K562 (cell line): ENCODE data around the gene B4GALT4. TPM values are rescaled to one million over a fixed set of nuclear protein-coding genes. Genes with fewer than 3 reads are reported as not detected.

Experiments
- GATA2 ChIP-seq: sonication (generic); formaldehyde crosslinking; IDR thresholded peaks from 2 replicates; pipeline ENCODE4 v1.4.0; 2020; ENCODE audit warnings: mild to moderate bottlenecking, missing genetic modification reagents
- KAT2B ChIP-seq: IDR thresholded peaks from one replicate; pipeline ENCODE4 v1.6.1; 2012; ENCODE audit warnings: low read depth, mild to moderate bottlenecking, control low read depth, inconsistent platforms, low read length, moderate library complexity
- MAFK ChIP-seq: IDR thresholded peaks from 2 replicates; pipeline ENCODE4 v1.6.1; 2011; ENCODE audit warnings: low read length, improper control_type of control experiment
- NCOR1 ChIP-seq: fragments of 450-650 bp; IDR thresholded peaks from 2 replicates; pipeline ENCODE4 v1.6.1; 2016; ENCODE audit warnings: mild to moderate bottlenecking, moderate library complexity
- NFE2 ChIP-seq: IDR thresholded peaks from 2 replicates; pipeline ENCODE4 v1.6.1; 2014; ENCODE audit warnings: antibody characterized with exemption, low read depth
- PHB2 ChIP-seq: fragments of 450-650 bp; IDR thresholded peaks from 2 replicates; pipeline ENCODE4 v1.6.1; 2017; ENCODE audit warnings: low read depth
- RFX5 ChIP-seq: IDR thresholded peaks from 2 replicates; pipeline ENCODE4 v1.6.1; 2011; ENCODE audit warnings: low read depth, mild to moderate bottlenecking, improper control_type of control experiment, low read length
- RFX7 ChIP-seq: fragments of 250-450 bp; sonication (Bioruptor Pico); IDR thresholded peaks from 2 replicates; pipeline ENCODE4 v1.5.1; 2021; ENCODE audit warnings: mild to moderate bottlenecking
- SAFB ChIP-seq: fragments of 200-400 bp; formaldehyde crosslinking; IDR thresholded peaks from 2 replicates; pipeline ENCODE4 v1.6.1; 2017; ENCODE audit warnings: low read depth, low read length, borderline replicate concordance
- SETDB1 ChIP-seq: IDR thresholded peaks from one replicate; pipeline ENCODE4 v1.6.1; 2012; ENCODE audit warnings: low read length, control low read depth, inconsistent platforms
- SNRNP70 ChIP-seq: fragments of 200-400 bp; formaldehyde crosslinking; optimal IDR thresholded peaks from 2 replicates; pipeline ENCODE3; 2017; ENCODE audit warnings: low read depth, low read length
- SOX6 ChIP-seq: fragments of 450-650 bp; IDR thresholded peaks from 2 replicates; pipeline ENCODE4 v1.6.1; 2014; ENCODE audit warnings: mild to moderate bottlenecking
- TAF9B ChIP-seq: fragments of 450-650 bp; IDR thresholded peaks from 2 replicates; pipeline ENCODE4 v1.6.1; 2018; ENCODE audit warnings: mild to moderate bottlenecking; ENCODE audit not compliant: partially characterized antibody
- TEAD4 ChIP-seq, 2 experiments: sonication (generic) in 1 of 2; formaldehyde crosslinking in 1 of 2; IDR thresholded peaks; 2 replicates each; pipeline versions ENCODE4 v1.6.1 to v1.8.0; 2012 to 2022; ENCODE audit warnings: borderline replicate concordance in 1 of 2, inconsistent platforms in 1 of 2, low read length in 1 of 2, mild to moderate bottlenecking in 1 of 2, missing genetic modification reagents in 1 of 2
- ZC3H11A ChIP-seq: IDR thresholded peaks from 2 replicates; pipeline ENCODE4 v1.6.1; 2012; ENCODE audit warnings: low read depth, low read length, improper control_type of control experiment
- ZEB2 ChIP-seq: fragments of 450-650 bp; IDR thresholded peaks from 2 replicates; pipeline ENCODE4 v1.6.1; 2016
- ZNF347 ChIP-seq: fragments of 450-650 bp; formaldehyde crosslinking; IDR thresholded peaks from 2 replicates; pipeline ENCODE4 v1.4.0; 2020; ENCODE audit warnings: low read depth, mild to moderate bottlenecking, moderate library complexity
- polyA plus RNA-seq, 8 experiments: library from polyadenylated mRNA; depleted of rRNA in 4 of 8; stranded (reverse) in 5 of 8; unstranded in 3 of 8; fragments of >200 nt; fragmentation: Nextera tagmentation in 2 of 8; fragmentation: Illumina TruSeq in 1 of 8; extraction: Ambion mirVana in 2 of 8; extraction: Trizol in 1 of 8; gene quantifications; 2 replicates each; pipeline versions ENCODE4 v1.2.1 to v1.2.3, GENCODE V29; 2011 to 2014; ENCODE audit warnings: inconsistent platforms in 1 of 8, missing spikeins in 1 of 8
- total RNA-seq, 7 experiments: library from RNA; depleted of rRNA in 6 of 7; stranded (reverse); fragments of >200 nt in 6 of 7; fragmentation: Illumina TruSeq in 2 of 7; extraction: Trizol in 2 of 7; gene quantifications; 2 replicates each; pipeline versions ENCODE4 v1.2.1 to v1.2.3, GENCODE V29; 2011 to 2021; ENCODE audit warnings: low replicate concordance in 1 of 7
- TF ChIP-seq, protein P1 (sequence below), 2 experiments: fragments of 450-650 bp; IDR thresholded peaks; 2 replicates each; pipeline ENCODE4 v1.6.1; 2016
- TF ChIP-seq, protein P2 (sequence below): IDR thresholded peaks from 2 replicates; pipeline ENCODE4 v1.6.1; 2012; ENCODE audit warnings: low read depth, low read length, improper control_type of control experiment, borderline replicate concordance
- TF ChIP-seq, protein P3 (sequence below): sonication (generic); formaldehyde crosslinking; IDR thresholded peaks from 2 replicates; pipeline ENCODE4 v1.8.1; 2023; ENCODE audit warnings: mild to moderate bottlenecking, missing genetic modification reagents
- TF ChIP-seq, protein P4 (sequence below): fragments of 250-450 bp; sonication (Bioruptor Pico); IDR thresholded peaks from 2 replicates; pipeline ENCODE4 v1.4.0; 2020; ENCODE audit warnings: mild to moderate bottlenecking, moderate library complexity
- TF ChIP-seq, protein P5 (sequence below): fragments of 200-800 bp; sonication (Bioruptor generic); IDR thresholded peaks from 2 replicates; pipeline ENCODE4 v1.6.1; 2017; ENCODE audit warnings: missing genetic modification characterization, missing compliant biosample characterization

The B4GALT4 gene
- total and polyA plus RNA-seq, 9 of the 15 experiments (the other 6 are each of a cell fraction or from before 2014, with no cell fraction given) = 8.2 to 17.8 (median 12.2) TPM

DNA sequence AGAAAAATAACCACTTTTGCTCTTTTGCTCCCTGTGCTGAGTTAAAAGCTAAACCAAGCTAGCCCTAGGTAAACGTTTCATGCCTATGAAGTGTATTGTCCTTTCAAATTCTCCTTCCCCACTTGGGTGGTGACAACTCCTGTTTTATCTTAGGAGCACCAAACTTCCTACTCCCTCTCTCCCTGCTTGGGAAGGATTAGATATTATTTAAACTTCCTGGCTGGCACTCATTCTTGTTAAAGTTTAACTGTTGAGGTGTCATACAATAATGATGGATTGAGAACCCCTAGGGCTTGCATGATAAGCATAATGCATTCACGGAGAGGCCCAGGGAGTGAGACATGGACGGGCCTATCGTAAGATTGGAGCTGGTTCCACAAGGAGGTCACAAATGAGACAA is 29.5 kb downstream of the B4GALT4 start (continued):
- TF ChIP-seq, protein P1, sequence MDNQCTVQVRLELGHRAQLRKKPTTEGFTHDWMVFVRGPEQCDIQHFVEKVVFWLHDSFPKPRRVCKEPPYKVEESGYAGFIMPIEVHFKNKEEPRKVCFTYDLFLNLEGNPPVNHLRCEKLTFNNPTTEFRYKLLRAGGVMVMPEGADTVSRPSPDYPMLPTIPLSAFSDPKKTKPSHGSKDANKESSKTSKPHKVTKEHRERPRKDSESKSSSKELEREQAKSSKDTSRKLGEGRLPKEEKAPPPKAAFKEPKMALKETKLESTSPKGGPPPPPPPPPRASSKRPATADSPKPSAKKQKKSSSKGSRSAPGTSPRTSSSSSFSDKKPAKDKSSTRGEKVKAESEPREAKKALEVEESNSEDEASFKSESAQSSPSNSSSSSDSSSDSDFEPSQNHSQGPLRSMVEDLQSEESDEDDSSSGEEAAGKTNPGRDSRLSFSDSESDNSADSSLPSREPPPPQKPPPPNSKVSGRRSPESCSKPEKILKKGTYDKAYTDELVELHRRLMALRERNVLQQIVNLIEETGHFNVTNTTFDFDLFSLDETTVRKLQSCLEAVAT (IDR thresholded peaks at IDR 0.05) = no peak
- no peak for TF ChIP-seq MAFK
- peak; percentile 47; the same call in 1 of the 2 replicates for TF ChIP-seq SOX6
- TF ChIP-seq, protein P2, sequence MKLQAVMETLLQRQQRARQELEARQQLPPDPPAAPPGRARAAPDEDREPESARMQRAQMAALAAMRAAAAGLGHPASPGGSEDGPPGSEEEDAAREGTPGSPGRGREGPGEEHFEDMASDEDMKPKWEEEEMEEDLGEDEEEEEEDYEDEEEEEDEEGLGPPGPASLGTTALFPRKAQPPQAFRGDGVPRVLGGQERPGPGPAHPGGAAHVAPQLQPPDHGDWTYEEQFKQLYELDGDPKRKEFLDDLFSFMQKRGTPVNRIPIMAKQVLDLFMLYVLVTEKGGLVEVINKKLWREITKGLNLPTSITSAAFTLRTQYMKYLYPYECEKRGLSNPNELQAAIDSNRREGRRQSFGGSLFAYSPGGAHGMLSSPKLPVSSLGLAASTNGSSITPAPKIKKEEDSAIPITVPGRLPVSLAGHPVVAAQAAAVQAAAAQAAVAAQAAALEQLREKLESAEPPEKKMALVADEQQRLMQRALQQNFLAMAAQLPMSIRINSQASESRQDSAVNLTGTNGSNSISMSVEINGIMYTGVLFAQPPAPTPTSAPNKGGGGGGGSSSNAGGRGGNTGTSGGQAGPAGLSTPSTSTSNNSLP = 0 out of 2 replicates have a peak, but pooled peaks have one; percentile 52
- no peak for TF ChIP-seq RFX7
- TF ChIP-seq, protein P3, sequence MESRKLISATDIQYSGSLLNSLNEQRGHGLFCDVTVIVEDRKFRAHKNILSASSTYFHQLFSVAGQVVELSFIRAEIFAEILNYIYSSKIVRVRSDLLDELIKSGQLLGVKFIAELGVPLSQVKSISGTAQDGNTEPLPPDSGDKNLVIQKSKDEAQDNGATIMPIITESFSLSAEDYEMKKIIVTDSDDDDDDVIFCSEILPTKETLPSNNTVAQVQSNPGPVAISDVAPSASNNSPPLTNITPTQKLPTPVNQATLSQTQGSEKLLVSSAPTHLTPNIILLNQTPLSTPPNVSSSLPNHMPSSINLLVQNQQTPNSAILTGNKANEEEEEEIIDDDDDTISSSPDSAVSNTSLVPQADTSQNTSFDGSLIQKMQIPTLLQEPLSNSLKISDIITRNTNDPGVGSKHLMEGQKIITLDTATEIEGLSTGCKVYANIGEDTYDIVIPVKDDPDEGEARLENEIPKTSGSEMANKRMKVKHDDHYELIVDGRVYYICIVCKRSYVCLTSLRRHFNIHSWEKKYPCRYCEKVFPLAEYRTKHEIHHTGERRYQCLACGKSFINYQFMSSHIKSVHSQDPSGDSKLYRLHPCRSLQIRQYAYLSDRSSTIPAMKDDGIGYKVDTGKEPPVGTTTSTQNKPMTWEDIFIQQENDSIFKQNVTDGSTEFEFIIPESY (CRISPR knock-in tag) = no peak
- TF ChIP-seq SETDB1 = no peak
- TF ChIP-seq SNRNP70 = no peak
- TF ChIP-seq ZC3H11A = no peak
- no peak for TF ChIP-seq SAFB
- TF ChIP-seq PHB2 = no peak
- TF ChIP-seq RFX5 = no peak
- TF ChIP-seq, protein P4, sequence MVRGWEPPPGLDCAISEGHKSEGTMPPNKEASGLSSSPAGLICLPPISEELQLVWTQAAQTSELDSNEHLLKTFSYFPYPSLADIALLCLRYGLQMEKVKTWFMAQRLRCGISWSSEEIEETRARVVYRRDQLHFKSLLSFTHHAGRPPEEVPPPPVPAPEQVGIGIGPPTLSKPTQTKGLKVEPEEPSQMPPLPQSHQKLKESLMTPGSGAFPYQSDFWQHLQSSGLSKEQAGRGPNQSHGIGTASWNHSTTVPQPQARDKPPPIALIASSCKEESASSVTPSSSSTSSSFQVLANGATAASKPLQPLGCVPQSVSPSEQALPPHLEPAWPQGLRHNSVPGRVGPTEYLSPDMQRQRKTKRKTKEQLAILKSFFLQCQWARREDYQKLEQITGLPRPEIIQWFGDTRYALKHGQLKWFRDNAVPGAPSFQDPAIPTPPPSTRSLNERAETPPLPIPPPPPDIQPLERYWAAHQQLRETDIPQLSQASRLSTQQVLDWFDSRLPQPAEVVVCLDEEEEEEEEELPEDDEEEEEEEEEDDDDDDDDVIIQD (CRISPR knock-in tag) = no peak
- TF ChIP-seq ZNF347 = no peak
- TF ChIP-seq, protein P5, sequence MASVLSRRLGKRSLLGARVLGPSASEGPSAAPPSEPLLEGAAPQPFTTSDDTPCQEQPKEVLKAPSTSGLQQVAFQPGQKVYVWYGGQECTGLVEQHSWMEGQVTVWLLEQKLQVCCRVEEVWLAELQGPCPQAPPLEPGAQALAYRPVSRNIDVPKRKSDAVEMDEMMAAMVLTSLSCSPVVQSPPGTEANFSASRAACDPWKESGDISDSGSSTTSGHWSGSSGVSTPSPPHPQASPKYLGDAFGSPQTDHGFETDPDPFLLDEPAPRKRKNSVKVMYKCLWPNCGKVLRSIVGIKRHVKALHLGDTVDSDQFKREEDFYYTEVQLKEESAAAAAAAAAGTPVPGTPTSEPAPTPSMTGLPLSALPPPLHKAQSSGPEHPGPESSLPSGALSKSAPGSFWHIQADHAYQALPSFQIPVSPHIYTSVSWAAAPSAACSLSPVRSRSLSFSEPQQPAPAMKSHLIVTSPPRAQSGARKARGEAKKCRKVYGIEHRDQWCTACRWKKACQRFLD (CRISPR knock-in tag) = peak; percentile 40; the same call in 1 of the 2 replicates
- peak; percentile 27; the same call in 1 of the 2 replicates for TF ChIP-seq TEAD4 (IDR thresholded peaks at IDR 0.05; ENCODE audit: low read length)
- TF ChIP-seq TEAD4 (CRISPR knock-in tag; IDR thresholded peaks at IDR 0.05; ENCODE audit: borderline replicate concordance) = no peak
- 0 out of 2 replicates have a peak, but pooled peaks have one; percentile 18 for TF ChIP-seq GATA2 (CRISPR knock-in tag)
- no peak for TF ChIP-seq TAF9B
- no peak for TF ChIP-seq ZEB2
- no peak for TF ChIP-seq KAT2B
- no peak for TF ChIP-seq NFE2
- TF ChIP-seq NCOR1 = peak; percentile 68
